Upper lobe of right lung (tissue), 1 donor: ENCODE data around the gene ZSWIM9. TPM values are rescaled to one million over a fixed set of nuclear protein-coding genes. Genes with fewer than 3 reads are reported as not detected.
"Not testable (repeated sequence)": the region's sequence is repeated elsewhere in the genome, so short reads cannot be mapped to it uniquely, and the experiment has no call there.

Source experiments
- ATAC-seq: fragments of 200-7000 bp; cut with Tn5 transposase; one replicate; pipeline ENCODE4 v1.9.1; 2020; ENCODE audit warnings: mild to moderate bottlenecking, moderate library complexity
- DNase-seq: peaks from one replicate; pipeline ENCODE4 v3.0.0-alpha.2; 2020
- H3K27ac ChIP-seq: fragments of 200-600 bp; one replicate; pipeline ENCODE4 v1.8.0; 2022
- H3K27me3 ChIP-seq: fragments of 200-600 bp; one replicate; pipeline ENCODE4 v1.8.0; 2022; ENCODE audit warnings: mild to moderate bottlenecking
- H3K36me3 ChIP-seq: fragments of 200-600 bp; one replicate; pipeline ENCODE4 v1.8.0; 2022
- H3K4me1 ChIP-seq: fragments of 200-600 bp; one replicate; pipeline ENCODE4 v1.8.0; 2022
- H3K4me3 ChIP-seq: fragments of 200-600 bp; one replicate; pipeline ENCODE4 v1.8.0; 2022; ENCODE audit warnings: mild to moderate bottlenecking
- H3K9me3 ChIP-seq: fragments of 200-600 bp; one replicate; pipeline ENCODE4 v1.8.0; 2022
- intact Hi-C: fragments of 100-400 bp; cut with DNase I; formaldehyde crosslinking; loops from one replicate; pipeline ENCODE4 v1.11.0; 2022
- total RNA-seq: library from RNA; stranded (reverse); fragmentation: NEBNext Ultra II Directional; extraction: Animal tissue kit (Norgen Biotek cat#: 25700); gene quantifications from one replicate; pipeline ENCODE4 v1.2.1, GENCODE V29; 2021
- TF ChIP-seq, protein P1 (sequence below): fragments of 200-600 bp; IDR thresholded peaks from one replicate; pipeline ENCODE4 v1.8.0; 2022; ENCODE audit warnings: antibody characterized with exemption
- donor health status: DM: no; HTN: yes; CAD: no; lungs with severe emphysema.

Gene ZSWIM9
- total RNA-seq, 1 donor from 2014 or later, result 7.5 TPM

DNA sequence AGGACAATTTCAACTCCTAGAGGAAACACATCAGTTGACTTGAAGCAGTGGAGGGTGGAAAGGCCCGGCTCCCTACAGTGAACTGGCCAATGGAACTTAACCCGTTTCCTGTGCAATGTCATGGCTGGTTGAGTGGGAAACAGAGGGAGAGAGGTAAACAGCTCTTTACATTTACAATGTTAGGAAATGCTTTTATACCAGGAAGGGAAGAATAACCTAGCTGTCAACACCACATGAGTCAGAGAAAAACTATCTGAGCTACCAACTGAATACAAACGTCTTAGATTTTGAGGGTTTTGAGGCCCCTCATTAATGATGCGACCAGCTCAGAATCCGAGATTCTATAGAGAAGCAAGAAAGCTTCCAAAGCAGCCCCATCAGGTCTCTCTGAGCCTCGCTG is 48.5 kb downstream of the ZSWIM9 start:
- Histone ChIP-seq H3K36me3 (peaks cover 69% of the 10 kb centered on the region), H3K27me3 (no peaks in the 10 kb centered on the region), H3K4me3 (no peak overlapping the region), H3K4me1 (no peaks in the 10 kb centered on the region), H3K9me3 (no peaks in the 10 kb centered on the region), H3K27ac (no peak overlapping the region)
- DNase-seq (no peak), ATAC-seq (no peak)
- TF ChIP-seq, protein P1, sequence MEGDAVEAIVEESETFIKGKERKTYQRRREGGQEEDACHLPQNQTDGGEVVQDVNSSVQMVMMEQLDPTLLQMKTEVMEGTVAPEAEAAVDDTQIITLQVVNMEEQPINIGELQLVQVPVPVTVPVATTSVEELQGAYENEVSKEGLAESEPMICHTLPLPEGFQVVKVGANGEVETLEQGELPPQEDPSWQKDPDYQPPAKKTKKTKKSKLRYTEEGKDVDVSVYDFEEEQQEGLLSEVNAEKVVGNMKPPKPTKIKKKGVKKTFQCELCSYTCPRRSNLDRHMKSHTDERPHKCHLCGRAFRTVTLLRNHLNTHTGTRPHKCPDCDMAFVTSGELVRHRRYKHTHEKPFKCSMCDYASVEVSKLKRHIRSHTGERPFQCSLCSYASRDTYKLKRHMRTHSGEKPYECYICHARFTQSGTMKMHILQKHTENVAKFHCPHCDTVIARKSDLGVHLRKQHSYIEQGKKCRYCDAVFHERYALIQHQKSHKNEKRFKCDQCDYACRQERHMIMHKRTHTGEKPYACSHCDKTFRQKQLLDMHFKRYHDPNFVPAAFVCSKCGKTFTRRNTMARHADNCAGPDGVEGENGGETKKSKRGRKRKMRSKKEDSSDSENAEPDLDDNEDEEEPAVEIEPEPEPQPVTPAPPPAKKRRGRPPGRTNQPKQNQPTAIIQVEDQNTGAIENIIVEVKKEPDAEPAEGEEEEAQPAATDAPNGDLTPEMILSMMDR, result no peak
- intact Hi-C loops, result no loop called here

DNA sequence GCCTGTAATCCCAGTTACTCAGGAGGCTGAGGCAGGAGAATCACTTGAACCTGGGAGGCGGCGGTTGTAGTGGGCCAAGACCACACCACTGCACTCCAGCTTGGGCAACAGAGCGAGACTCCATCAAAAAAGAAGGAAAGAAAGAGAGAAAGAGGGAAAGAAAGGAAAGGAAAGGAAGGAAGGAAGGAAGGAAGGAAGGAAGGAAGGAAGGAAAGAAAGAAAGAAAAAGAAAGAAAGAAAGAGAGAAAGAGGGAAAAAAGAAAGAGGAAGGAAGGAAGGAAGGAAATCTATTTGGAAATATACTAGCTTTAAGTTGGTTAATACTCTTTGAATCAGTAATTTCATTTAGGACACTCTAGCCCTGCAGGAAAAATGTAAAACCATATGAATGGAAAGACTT is 50.3 kb downstream of the ZSWIM9 start:
- H3K4me1 ChIP-seq, ATAC-seq, intact Hi-C loops, H3K4me3 ChIP-seq, H3K27me3 ChIP-seq, H3K27ac ChIP-seq, H3K9me3 ChIP-seq, DNase-seq: not testable (repeated sequence)
- peaks cover 69% of the 10 kb centered on the region for H3K36me3 ChIP-seq

DNA sequence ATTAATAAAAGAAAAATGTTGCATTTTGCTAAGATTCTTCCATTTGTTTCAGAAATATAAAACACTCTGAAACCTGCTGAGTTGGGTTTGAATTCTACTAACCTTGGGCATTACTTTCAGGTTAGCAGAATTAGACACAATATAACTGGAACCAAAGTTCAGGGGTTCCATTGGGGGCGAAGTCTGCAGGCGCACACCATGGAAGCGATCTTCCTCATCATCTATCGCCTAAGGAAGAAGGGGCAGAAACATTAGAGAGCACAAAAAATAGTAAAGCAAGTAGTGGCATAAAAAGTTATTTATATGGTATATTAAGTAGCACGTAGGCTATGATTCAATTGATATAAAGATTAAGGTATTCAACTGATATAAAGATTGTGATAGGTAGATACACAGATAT is 51.1 kb downstream of the ZSWIM9 start:
- Histone ChIP-seq H3K27ac (no peak overlapping the region), H3K4me1 (no peaks in the 10 kb centered on the region), H3K27me3 (no peaks in the 10 kb centered on the region), H3K4me3 (no peak overlapping the region), H3K9me3 (no peaks in the 10 kb centered on the region), H3K36me3 (peaks cover 72% of the 10 kb centered on the region)
- TF ChIP-seq, protein P1, result no peak
- DNase-seq (no peak), ATAC-seq (no peak)
- intact Hi-C loops, result no loop called here

- Histone ChIP-seq H3K4me1 (no peaks in the 10 kb centered on the region), H3K27me3 (no peaks in the 10 kb centered on the region), H3K9me3 (no peaks in the 10 kb centered on the region), H3K27ac (no peak overlapping the region), H3K4me3 (no peak overlapping the region), H3K36me3 (peaks cover 96% of the 10 kb centered on the region)
- ATAC-seq (no peak), DNase-seq (no peak)
- intact Hi-C loops, result no loop called here
- TF ChIP-seq, protein P1, result no peak
Measured at GRCh38 chr19:48230555-48231129, 60.2 kb downstream of the ZSWIM9 start.

DNA sequence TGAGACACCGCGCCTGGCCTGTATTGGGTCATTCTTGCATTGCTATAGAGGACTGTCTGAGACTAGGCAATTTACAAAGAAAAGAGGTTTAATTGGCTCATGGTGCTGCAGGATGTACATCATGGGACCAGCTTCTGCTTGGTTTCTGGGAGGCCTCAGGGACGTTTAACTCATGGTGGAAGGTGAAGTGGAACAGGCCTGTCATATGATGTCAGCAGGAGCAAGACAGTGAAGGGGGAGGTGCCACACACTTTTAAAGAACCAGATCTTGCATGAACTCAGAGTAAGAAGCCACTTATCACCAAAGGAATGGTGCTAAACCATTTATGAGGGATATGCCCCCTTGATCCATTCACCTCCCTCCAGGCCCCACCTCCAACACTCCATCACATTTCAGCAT is 66.6 kb downstream of the ZSWIM9 start:
- H3K36me3 ChIP-seq, result peaks cover 72% of the 10 kb centered on the region
- intact Hi-C loops, result no loop called here
- ATAC-seq (no peak), DNase-seq (no peak)
- H3K27me3 ChIP-seq, result no peaks in the 10 kb centered on the region
- H3K27ac ChIP-seq, result no peak overlapping the region
- TF ChIP-seq, protein P1, result no peak
- no peaks in the 10 kb centered on the region for H3K4me1 ChIP-seq
- no peak overlapping the region for H3K4me3 ChIP-seq
- no peaks in the 10 kb centered on the region for H3K9me3 ChIP-seq

- Histone ChIP-seq H3K4me1 (no peaks in the 10 kb centered on the region), H3K9me3 (no peaks in the 10 kb centered on the region), H3K4me3 (no peak overlapping the region), H3K27ac (no peak overlapping the region), H3K27me3 (no peaks in the 10 kb centered on the region), H3K36me3 (peaks cover 58% of the 10 kb centered on the region)
- TF ChIP-seq, protein P1, result no peak
- DNase-seq (no peak), ATAC-seq (no peak)
- intact Hi-C loops, result no loop called here
Measured at GRCh38 chr19:48239120-48239519, 68.6 kb downstream of the ZSWIM9 start.
